MCF 10A (cell line): ENCODE results near the gene COL28A1. TPM values are rescaled to one million over a fixed set of nuclear protein-coding genes. Genes with fewer than 3 reads are reported as not detected.
A peak's percentile ranks its signal among the peaks of the same experiment; 100 is the strongest.

Source experiments
- BruUV-seq: library from RNA; stranded (reverse); fragments of 400-500 nt; replicated peaks from 2 replicates; lab custom pipeline; 2021; lab: Mats Ljungman, UMichigan
- CTCF ChIA-PET: fragments of 300-600 bp; sonication (Branson Sonifier 250); formaldehyde crosslinking; extraction: SDS; loops from one replicate; lab custom pipeline; 2021; ENCODE audit warnings: antibody characterized with exemption, inconsistent platforms; lab: Yijun Ruan, JAX
- POLR2A ChIA-PET: fragments of 300-600, 350-650 bp; sonication (Branson Sonifier 250); formaldehyde crosslinking; extraction: SDS; loops from one replicate; lab custom pipeline; 2020; ENCODE audit warnings: antibody characterized with exemption, inconsistent platforms; lab: Yijun Ruan, JAX
- DNase-seq: peaks from one replicate; pipeline ENCODE4 v3.0.0-alpha.2; 2018; ENCODE audit not compliant: unreplicated experiment
- H3K27ac Mint-ChIP-seq: one replicate; pipeline ENCODE4 v1.8.0; 2022; ENCODE audit warnings: mild to moderate bottlenecking, low read depth, mixed read lengths; ENCODE audit not compliant: unreplicated experiment
- H3K27me3 Mint-ChIP-seq: one replicate; pipeline ENCODE4 v1.8.0; 2022; ENCODE audit warnings: mixed read lengths; ENCODE audit not compliant: insufficient read depth, unreplicated experiment
- H3K36me3 Mint-ChIP-seq: one replicate; pipeline ENCODE4 v1.8.0; 2022; ENCODE audit warnings: mild to moderate bottlenecking, moderate library complexity, mixed read lengths; ENCODE audit not compliant: insufficient read depth, unreplicated experiment
- H3K4me1 Mint-ChIP-seq: one replicate; pipeline ENCODE4 v1.8.0; 2022; ENCODE audit warnings: mixed read lengths; ENCODE audit not compliant: insufficient read depth, unreplicated experiment
- H3K4me3 Mint-ChIP-seq: one replicate; pipeline ENCODE4 v1.8.0; 2022; ENCODE audit warnings: mild to moderate bottlenecking, moderate library complexity, mixed read lengths; ENCODE audit not compliant: unreplicated experiment
- H3K9me3 Mint-ChIP-seq: one replicate; pipeline ENCODE4 v1.8.0; 2022; ENCODE audit warnings: mixed read lengths; ENCODE audit not compliant: unreplicated experiment
- CTCF ChIP-seq: fragments of 200-600 bp; IDR thresholded peaks from one replicate; pipeline ENCODE4 v1.8.0; 2022; ENCODE audit warnings: antibody characterized with exemption, mild to moderate bottlenecking; ENCODE audit not compliant: unreplicated experiment
- intact Hi-C: fragments of 100-400 bp; cut with micrococcal nuclease; formaldehyde crosslinking; loops from 2 replicates; pipeline ENCODE4 v1.14.1; 2022
- total RNA-seq: library from RNA; stranded (reverse); gene quantifications from 2 replicates; pipeline ENCODE4 v1.2.3, GENCODE V29; 2022

Gene COL28A1
- total RNA-seq, 1 experiment from 2014 or later = 0.96 TPM

- peaks cover 13% of the 10 kb centered on the region for H3K4me1 Mint-ChIP-seq
- intact Hi-C loops = no loop called here
- no TSS peak for BruUV-seq
- no peak for DNase-seq
- no peak overlapping the region for H3K4me3 Mint-ChIP-seq
- TF ChIP-seq CTCF = no peak
- no peak overlapping the region for H3K27ac Mint-ChIP-seq
- ChIA-PET CTCF (interaction anchor here (0.7 kb wide), 2 partner anchors 164 to 610 kb away, joined by 3 read pairs; no protein-coding TSS in a partner anchor), POLR2A (no interaction called here)
- no peaks in the 10 kb centered on the region for H3K9me3 Mint-ChIP-seq
- H3K36me3 Mint-ChIP-seq = peaks cover 5% of the 10 kb centered on the region
- no peaks in the 10 kb centered on the region for H3K27me3 Mint-ChIP-seq
These were observed 204.7 kb downstream of the COL28A1 start for GRCh38 chr7:7330997-7331396.

GRCh38 chr7:7329326-7329725 lies 206.3 kb downstream of the COL28A1 start:
- no peaks in the 10 kb centered on the region for H3K9me3 Mint-ChIP-seq
- DNase-seq = peak; percentile 64
- H3K4me1 Mint-ChIP-seq = peaks cover 13% of the 10 kb centered on the region
- intact Hi-C loops = no loop called here
- ChIA-PET POLR2A (interaction anchor here (0.7 kb wide), 1 partner anchor 42 kb away, joined by 3 read pairs; no protein-coding TSS in a partner anchor), CTCF (interaction anchor here (0.6 to 1.4 kb wide), 7 partner anchors 20 to 740 kb away, joined by 3 to 7 read pairs (median 3); no protein-coding TSS in a partner anchor)
- H3K27me3 Mint-ChIP-seq = no peaks in the 10 kb centered on the region
- H3K4me3 Mint-ChIP-seq = no peak overlapping the region
- H3K27ac Mint-ChIP-seq = peak overlapping the region; percentile 16
- peaks cover 5% of the 10 kb centered on the region for H3K36me3 Mint-ChIP-seq
- no peak for TF ChIP-seq CTCF
- BruUV-seq = no TSS peak

- ChIA-PET POLR2A (interaction anchor here (0.6 to 1.0 kb wide), 4 partner anchors 11 to 228 kb away, joined by 3 to 5 read pairs (median 4); partner anchors contain the start of gene C1GALT1), CTCF (interaction anchor here (0.6 kb wide), 1 partner anchor 1235 kb away, joined by 3 read pairs; no protein-coding TSS in a partner anchor)
- H3K36me3 Mint-ChIP-seq = peaks cover 10% of the 10 kb centered on the region
- BruUV-seq = no TSS peak
- no peaks in the 10 kb centered on the region for H3K27me3 Mint-ChIP-seq
- intact Hi-C loops = no loop called here
- H3K9me3 Mint-ChIP-seq = no peaks in the 10 kb centered on the region
- H3K4me3 Mint-ChIP-seq = no peak overlapping the region
- H3K27ac Mint-ChIP-seq = no peak overlapping the region
- H3K4me1 Mint-ChIP-seq = peaks cover 13% of the 10 kb centered on the region
- no peak for TF ChIP-seq CTCF
- DNase-seq = no peak
These were observed 208.2 kb downstream of the COL28A1 start for GRCh38 chr7:7327423-7327822.

GRCh38 chr7:7324698-7325097 lies 211.0 kb downstream of the COL28A1 start:
- no peak overlapping the region for H3K27ac Mint-ChIP-seq
- CTCF ChIA-PET = no interaction called here
- no TSS peak for BruUV-seq
- no peak for TF ChIP-seq CTCF
- no peaks in the 10 kb centered on the region for H3K27me3 Mint-ChIP-seq
- intact Hi-C loops = no loop called here
- peaks cover 6% of the 10 kb centered on the region for H3K36me3 Mint-ChIP-seq
- H3K4me3 Mint-ChIP-seq = no peak overlapping the region
- H3K9me3 Mint-ChIP-seq = no peaks in the 10 kb centered on the region
- POLR2A ChIA-PET = no interaction called here
- H3K4me1 Mint-ChIP-seq = peaks cover 19% of the 10 kb centered on the region
- peak; percentile 16 for DNase-seq
